ENCODE measurements around the gene TTLL5. TPM values are rescaled to one million over a fixed set of nuclear protein-coding genes. Genes with fewer than 3 reads are reported as not detected.

Gene TTLL5
- total RNA-seq, 1 donor from 2014 or later = 51.9 TPM

DNA sequence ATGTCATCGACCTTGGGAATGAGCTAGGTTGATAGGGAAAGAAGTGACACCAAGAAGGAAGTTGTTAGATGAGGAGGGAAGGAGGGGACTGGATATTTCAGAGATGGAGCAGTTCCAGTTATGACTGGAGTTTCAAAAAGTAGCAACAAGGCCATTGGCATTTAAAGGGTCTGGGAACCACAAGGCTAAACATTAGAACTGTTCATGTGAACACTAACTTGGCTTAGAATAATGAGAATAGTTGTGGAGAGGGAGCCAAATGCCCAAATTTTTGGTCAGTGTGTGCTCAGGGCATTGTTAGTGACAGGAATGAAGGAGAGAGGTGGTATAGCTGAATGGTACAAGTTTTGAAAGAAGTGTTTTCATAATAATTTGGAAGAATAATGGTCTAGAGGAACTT is 341.3 kb downstream of the TTLL5 start:
- Mint-ChIP-seq H3K4me1 (ENCODE audit: low read depth) (peaks cover 2% of the 10 kb centered on the region), H3K27ac (no peak overlapping the region), H3K9me3 (ENCODE audit: low read depth) (peaks cover 11% of the 10 kb centered on the region), H3K27me3 (no peaks in the 10 kb centered on the region), H3K36me3 (ENCODE audit: insufficient read depth) (peaks cover 52% of the 10 kb centered on the region), H3K4me3 (ENCODE audit: low read depth) (no peak overlapping the region)
- no peak for DNase-seq (ENCODE audit: low spot score, unreplicated experiment)
- TF ChIP-seq, protein P1, sequence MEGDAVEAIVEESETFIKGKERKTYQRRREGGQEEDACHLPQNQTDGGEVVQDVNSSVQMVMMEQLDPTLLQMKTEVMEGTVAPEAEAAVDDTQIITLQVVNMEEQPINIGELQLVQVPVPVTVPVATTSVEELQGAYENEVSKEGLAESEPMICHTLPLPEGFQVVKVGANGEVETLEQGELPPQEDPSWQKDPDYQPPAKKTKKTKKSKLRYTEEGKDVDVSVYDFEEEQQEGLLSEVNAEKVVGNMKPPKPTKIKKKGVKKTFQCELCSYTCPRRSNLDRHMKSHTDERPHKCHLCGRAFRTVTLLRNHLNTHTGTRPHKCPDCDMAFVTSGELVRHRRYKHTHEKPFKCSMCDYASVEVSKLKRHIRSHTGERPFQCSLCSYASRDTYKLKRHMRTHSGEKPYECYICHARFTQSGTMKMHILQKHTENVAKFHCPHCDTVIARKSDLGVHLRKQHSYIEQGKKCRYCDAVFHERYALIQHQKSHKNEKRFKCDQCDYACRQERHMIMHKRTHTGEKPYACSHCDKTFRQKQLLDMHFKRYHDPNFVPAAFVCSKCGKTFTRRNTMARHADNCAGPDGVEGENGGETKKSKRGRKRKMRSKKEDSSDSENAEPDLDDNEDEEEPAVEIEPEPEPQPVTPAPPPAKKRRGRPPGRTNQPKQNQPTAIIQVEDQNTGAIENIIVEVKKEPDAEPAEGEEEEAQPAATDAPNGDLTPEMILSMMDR (IDR thresholded peaks at IDR 0.05; ENCODE audit: unreplicated experiment) = no peak

Other genes starting within 250 kb of the TTLL5 start
- 13.1 and 16.7 TPM in 2 replicates for gene JDP2, start 233.2 kb upstream of the TTLL5 start, total RNA-seq
- gene BATF, start 138.8 kb upstream of the TTLL5 start, total RNA-seq = 0.55 TPM in 1 of 2 replicates, not detected in the other
- 1.0 and 6.3 TPM in 2 replicates for gene FLVCR2, start 82.6 kb upstream of the TTLL5 start, total RNA-seq
- gene ERG28, start 370 bp upstream of the TTLL5 start, total RNA-seq = 27.8 and 28.6 TPM in 2 replicates